Measurements from ENCODE around the gene FGF22. TPM values are rescaled to one million over a fixed set of nuclear protein-coding genes. Genes with fewer than 3 reads are reported as not detected.
A peak's percentile ranks its signal among the peaks of the same experiment; 100 is the strongest.

The FGF22 gene
- total RNA-seq, 5 donors from 2014 or later (not counting 1 experiment from before 2014, with no cell fraction given), result 0.35 to 3.9 (median 2.8) TPM

GRCh38 chr19:670609-671075 is 31.0 kb downstream of the FGF22 start:
- H3K9me3 ChIP-seq, result no peaks in the 10 kb centered on the region
- H3K9me3 Mint-ChIP-seq, result no peaks in the 10 kb centered on the region
- H3K27me3 ChIP-seq (replicated peaks in 1 of 2; ENCODE audit: control insufficient read depth in 2 of 2, extremely low read depth in 1 of 2, insufficient read depth in 2 of 2, low read length in 1 of 2), result peaks cover 0 to 59% of the 10 kb centered on the region in 2 experiments
- WGBS (ENCODE audit: insufficient coverage), result 76% methylated on average over 9 of the region's 9 CpGs
- POLR2A ChIA-PET, result no interaction called here
- no peak overlapping the region for H3K27ac ChIP-seq (ENCODE audit: low read length)
- no peaks in the 10 kb centered on the region for H3K36me3 Mint-ChIP-seq
- H3K27me3 Mint-ChIP-seq, result peaks cover 16 to 18% of the 10 kb centered on the region in 2 donors
- peaks cover 3 to 5% (median 4%) of the 10 kb centered on the region in 3 donors for H3K4me1 Mint-ChIP-seq
- H3K27ac Mint-ChIP-seq, result no peak overlapping the region
- no peak for DNase-seq
- peaks cover 0 to under 1% of the 10 kb centered on the region in 2 experiments for H3K4me1 ChIP-seq (ENCODE audit: control insufficient read depth in 1 of 2, extremely low read depth in 1 of 2, insufficient read depth in 2 of 2, low read length in 2 of 2)
- H3K36me3 ChIP-seq (ENCODE audit: control insufficient read depth in 2 of 2, extremely low read depth in 1 of 2, insufficient read depth in 1 of 2, low read length in 1 of 2), result no peaks in the 10 kb centered on the region
- H3K4me3 Mint-ChIP-seq, result no peak overlapping the region
- no peak overlapping the region for H3K4me3 ChIP-seq (ENCODE audit: control insufficient read depth in 1 of 2, extremely low read depth in 1 of 2, low read length in 1 of 2)
- ATAC-seq (replicated peaks in 1 of 4), result no peak
- CTCF ChIA-PET, result interaction anchor here in 1 of 2 donors (0.6 kb wide), 1 partner anchor 33 kb away, joined by 6 read pairs; no protein-coding TSS in a partner anchor

GRCh38 chr19:674282-675151 is 34.8 kb downstream of the FGF22 start:
- POLR2A ChIA-PET, result no interaction called here
- Mint-ChIP-seq H3K4me1 (peaks cover 9 to 11% (median 9%) of the 10 kb centered on the region in 3 donors), H3K4me3 (no peak overlapping the region), H3K27ac (no peak overlapping the region), H3K27me3 (peaks cover 13 to 24% of the 10 kb centered on the region in 2 donors), H3K9me3 (no peaks in the 10 kb centered on the region), H3K36me3 (no peaks in the 10 kb centered on the region)
- H3K36me3 ChIP-seq (ENCODE audit: control insufficient read depth in 2 of 2, extremely low read depth in 1 of 2, insufficient read depth in 1 of 2, low read length in 1 of 2), result no peaks in the 10 kb centered on the region
- ATAC-seq (replicated peaks in 1 of 4), result no peak
- no peak overlapping the region for H3K4me3 ChIP-seq (ENCODE audit: control insufficient read depth in 1 of 2, extremely low read depth in 1 of 2, low read length in 1 of 2)
- no peaks in the 10 kb centered on the region for H3K9me3 ChIP-seq
- CTCF ChIA-PET, result no interaction called here
- H3K27me3 ChIP-seq (replicated peaks in 1 of 2; ENCODE audit: control insufficient read depth in 2 of 2, extremely low read depth in 1 of 2, insufficient read depth in 2 of 2, low read length in 1 of 2), result peaks cover 0 to 79% of the 10 kb centered on the region in 2 experiments
- H3K4me1 ChIP-seq (ENCODE audit: control insufficient read depth in 1 of 2, extremely low read depth in 1 of 2, insufficient read depth in 2 of 2, low read length in 2 of 2), result peaks cover 4 to 15% of the 10 kb centered on the region in 2 experiments
- WGBS (ENCODE audit: insufficient coverage), result 74% methylated on average over 27 of the region's 38 CpGs
- no peak for DNase-seq
- no peak overlapping the region for H3K27ac ChIP-seq (ENCODE audit: low read length)

- H3K27ac ChIP-seq (ENCODE audit: low read length), result no peak overlapping the region
- WGBS (ENCODE audit: insufficient coverage), result 15% methylated on average over 30 of the region's 31 CpGs
- ChIA-PET CTCF (no interaction called here), POLR2A (no interaction called here)
- DNase-seq (no peak), ATAC-seq (replicated peaks in 1 of 4) (no peak)
- no peaks in the 10 kb centered on the region for H3K36me3 ChIP-seq (ENCODE audit: control insufficient read depth in 2 of 2, extremely low read depth in 1 of 2, insufficient read depth in 1 of 2, low read length in 1 of 2)
- H3K9me3 Mint-ChIP-seq, result no peaks in the 10 kb centered on the region
- no peak overlapping the region for H3K4me3 ChIP-seq (ENCODE audit: control insufficient read depth in 1 of 2, extremely low read depth in 1 of 2, low read length in 1 of 2)
- H3K9me3 ChIP-seq, result no peaks in the 10 kb centered on the region
- H3K27ac Mint-ChIP-seq, result no peak overlapping the region
- H3K27me3 ChIP-seq (replicated peaks in 1 of 2; ENCODE audit: control insufficient read depth in 2 of 2, extremely low read depth in 1 of 2, insufficient read depth in 2 of 2, low read length in 1 of 2), result peaks cover 0 to 67% of the 10 kb centered on the region in 2 experiments
- peaks cover 13 to 24% of the 10 kb centered on the region in 2 donors for H3K27me3 Mint-ChIP-seq
- H3K36me3 Mint-ChIP-seq, result no peaks in the 10 kb centered on the region
- H3K4me1 Mint-ChIP-seq, result peaks cover 9 to 11% (median 11%) of the 10 kb centered on the region in 3 donors
- peaks cover 5 to 22% of the 10 kb centered on the region in 2 experiments for H3K4me1 ChIP-seq (ENCODE audit: control insufficient read depth in 1 of 2, extremely low read depth in 1 of 2, insufficient read depth in 2 of 2, low read length in 2 of 2)
- H3K4me3 Mint-ChIP-seq, result no peak overlapping the region
Observed at GRCh38 chr19:676007-676338, 36.3 kb downstream of the FGF22 start.

- Histone ChIP-seq H3K36me3 (ENCODE audit: control insufficient read depth in 2 of 2, extremely low read depth in 1 of 2, insufficient read depth in 1 of 2, low read length in 1 of 2) (no peaks in the 10 kb centered on the region), H3K4me1 (ENCODE audit: control insufficient read depth in 1 of 2, extremely low read depth in 1 of 2, insufficient read depth in 2 of 2, low read length in 2 of 2) (peaks cover 5 to 28% of the 10 kb centered on the region in 2 experiments), H3K4me3 (ENCODE audit: control insufficient read depth in 1 of 2, extremely low read depth in 1 of 2, low read length in 1 of 2) (no peak within 1 kb of the TSS), H3K9me3 (no peaks in the 10 kb centered on the region), H3K27ac (ENCODE audit: low read length) (no peak within 1 kb of the TSS), H3K27me3 (replicated peaks in 1 of 2; ENCODE audit: control insufficient read depth in 2 of 2, extremely low read depth in 1 of 2, insufficient read depth in 2 of 2, low read length in 1 of 2) (peaks cover 0 to 64% of the 10 kb centered on the region in 2 experiments)
- ATAC-seq (replicated peaks in 1 of 4), result no peak
- no peak for DNase-seq
- 18% methylated on average over 47 of the region's 63 CpGs for whole genome bisulfite sequencing (ENCODE audit: insufficient coverage)
- ChIA-PET POLR2A (no interaction called here), CTCF (interaction anchor here in 1 of 2 donors (0.6 kb wide), 1 partner anchor 102 kb away, joined by 3 read pairs; no protein-coding TSS in a partner anchor)
- Mint-ChIP-seq H3K36me3 (no peaks in the 10 kb centered on the region), H3K27me3 (peaks cover 13 to 24% of the 10 kb centered on the region in 2 donors), H3K4me3 (peak within 1 kb of the TSS in 2 of 3 donors; percentile 13 to 37), H3K27ac (peak within 1 kb of the TSS in 1 of 2 donors; percentile 31), H3K9me3 (no peaks in the 10 kb centered on the region), H3K4me1 (peaks cover 9 to 11% (median 11%) of the 10 kb centered on the region in 3 donors)
Observed at GRCh38 chr19:676339-677105, 36.8 kb downstream of the FGF22 start, which contains the start of gene FSTL3. Gene FSTL3, plus strand, starts transcription at chr19:676392. Its CDS starts 32 bp downstream, at chr19:676424.

- H3K9me3 Mint-ChIP-seq, result no peaks in the 10 kb centered on the region
- no peak overlapping the region for H3K27ac ChIP-seq (ENCODE audit: low read length)
- peaks cover 5 to 31% of the 10 kb centered on the region in 2 experiments for H3K4me1 ChIP-seq (ENCODE audit: control insufficient read depth in 1 of 2, extremely low read depth in 1 of 2, insufficient read depth in 2 of 2, low read length in 2 of 2)
- no peaks in the 10 kb centered on the region for H3K36me3 ChIP-seq (ENCODE audit: control insufficient read depth in 2 of 2, extremely low read depth in 1 of 2, insufficient read depth in 1 of 2, low read length in 1 of 2)
- H3K4me3 Mint-ChIP-seq, result no peak overlapping the region
- H3K27me3 ChIP-seq (replicated peaks in 1 of 2; ENCODE audit: control insufficient read depth in 2 of 2, extremely low read depth in 1 of 2, insufficient read depth in 2 of 2, low read length in 1 of 2), result peaks cover 0 to 59% of the 10 kb centered on the region in 2 experiments
- peaks cover 9 to 11% (median 11%) of the 10 kb centered on the region in 3 donors for H3K4me1 Mint-ChIP-seq
- no peaks in the 10 kb centered on the region for H3K36me3 Mint-ChIP-seq
- 32% methylated on average over 10 of the region's 15 CpGs for WGBS (ENCODE audit: insufficient coverage)
- H3K27ac Mint-ChIP-seq, result no peak overlapping the region
- CTCF ChIA-PET, result interaction anchor here in 1 of 2 donors (0.6 to 1.0 kb wide), 2 partner anchors 44 to 102 kb away, joined by 3 read pairs; partner anchors contain the start of gene POLRMT
- peaks cover 13 to 24% of the 10 kb centered on the region in 2 donors for H3K27me3 Mint-ChIP-seq
- POLR2A ChIA-PET, result interaction anchor here in 1 of 2 donors (0.5 kb wide), 1 partner anchor 736 kb away, joined by 4 read pairs; no protein-coding TSS in a partner anchor
- ATAC-seq (replicated peaks in 1 of 4), result no peak
- no peaks in the 10 kb centered on the region for H3K9me3 ChIP-seq
- no peak for DNase-seq
- no peak overlapping the region for H3K4me3 ChIP-seq (ENCODE audit: control insufficient read depth in 1 of 2, extremely low read depth in 1 of 2, low read length in 1 of 2)
Observed at GRCh38 chr19:677201-677600, 37.5 kb downstream of the FGF22 start.

All from T-cell (primary cell).